A673 (cell line): ENCODE data around the gene RIPK1. TPM values are rescaled to one million over a fixed set of nuclear protein-coding genes. Genes with fewer than 3 reads are reported as not detected.
"Not testable (repeated sequence)": the region's sequence is repeated elsewhere in the genome, so short reads cannot be mapped to it uniquely, and the experiment has no call there.

Source experiments
- BruUV-seq: library from RNA; stranded (reverse); fragments of 400-500 nt; replicated peaks from 2 replicates; lab custom pipeline; 2021; lab: Mats Ljungman, UMichigan
- CTCF ChIA-PET: fragments of 300-600 bp; sonication (Branson Sonifier 250); formaldehyde crosslinking; loops from one replicate; lab custom pipeline; 2022; ENCODE audit warnings: antibody characterized with exemption; lab: Charles Lee
- POLR2A ChIA-PET: fragments of 300-600 bp; sonication (Branson Sonifier 250); formaldehyde crosslinking; loops from one replicate; lab custom pipeline; 2022; ENCODE audit warnings: antibody characterized with exemption; ENCODE audit not compliant: low non-redundant PET; lab: Charles Lee
- DNase-seq: peaks from one replicate; pipeline ENCODE4 v3.0.0-alpha.2; 2015; ENCODE audit warnings: low spot score
- H3K27ac ChIP-seq: fragments of 200-600 bp; sonication (generic); 2 replicates; pipeline ENCODE4 v1.5.1; 2016; ENCODE audit warnings: mixed run types, low read depth, mild to moderate bottlenecking, mixed read lengths, antibody characterized with exemption, low read length; ENCODE audit not compliant: poor library complexity, severe bottlenecking
- H3K27me3 ChIP-seq: fragments of 200-600 bp; sonication (generic); replicated peaks from 2 replicates; pipeline ENCODE4 v1.6.1; 2017; ENCODE audit warnings: mixed run types, low read depth, mild to moderate bottlenecking, mixed read lengths, antibody characterized with exemption, low read length; ENCODE audit not compliant: insufficient read depth, poor library complexity
- H3K36me3 ChIP-seq: fragments of 200-600 bp; sonication (generic); 2 replicates; pipeline ENCODE4 v1.6.1; 2016; ENCODE audit warnings: mixed run types, mild to moderate bottlenecking, mixed read lengths, antibody characterized with exemption, low read length; ENCODE audit not compliant: insufficient read depth, poor library complexity, severe bottlenecking
- H3K4me1 ChIP-seq: fragments of 200-600 bp; sonication (generic); 2 replicates; pipeline ENCODE4 v1.6.1; 2017; ENCODE audit warnings: mixed run types, mild to moderate bottlenecking, mixed read lengths, antibody characterized with exemption, low read length; ENCODE audit not compliant: insufficient read depth, poor library complexity, severe bottlenecking
- H3K4me3 ChIP-seq: fragments of 200-600 bp; sonication (generic); 2 replicates; pipeline ENCODE4 v1.5.1; 2016; ENCODE audit warnings: low read depth, mixed run types, mild to moderate bottlenecking, mixed read lengths, low read length; ENCODE audit not compliant: poor library complexity, severe bottlenecking
- H3K9me3 ChIP-seq: fragments of 200-600 bp; sonication (generic); 2 replicates; pipeline ENCODE4 v1.6.1; 2016; ENCODE audit warnings: mixed run types, low read depth, mild to moderate bottlenecking, mixed read lengths, antibody characterized with exemption, low read length; ENCODE audit not compliant: poor library complexity, severe bottlenecking
- EZH2 ChIP-seq: fragments of 200-600 bp; sonication (generic); IDR thresholded peaks from 2 replicates; pipeline ENCODE4 v1.6.1; 2017; ENCODE audit warnings: borderline replicate concordance, low read depth, mild to moderate bottlenecking, mixed read lengths, antibody characterized with exemption, low read length; ENCODE audit not compliant: poor library complexity, severe bottlenecking
- intact Hi-C: fragments of 100-400 bp; cut with micrococcal nuclease; formaldehyde crosslinking; loops from one replicate; pipeline ENCODE4 v1.10.0; 2022; ENCODE audit not compliant: unreplicated experiment
- total RNA-seq: library from RNA; stranded (reverse); gene quantifications from 2 replicates; pipeline ENCODE4 v1.2.3, GENCODE V29; 2021
- TF ChIP-seq, protein P1 (sequence below): fragments of 300-800, 200-600 bp; sonication (generic); conservative IDR thresholded peaks from 2 replicates; pipeline ENCODE4 v1.5.1; 2017; ENCODE audit warnings: low read depth, mild to moderate bottlenecking, antibody characterized with exemption, low read length, moderate library complexity, mixed read lengths

RIPK1 gene
- total RNA-seq, 1 experiment from 2014 or later = 15.0 TPM

DNA sequence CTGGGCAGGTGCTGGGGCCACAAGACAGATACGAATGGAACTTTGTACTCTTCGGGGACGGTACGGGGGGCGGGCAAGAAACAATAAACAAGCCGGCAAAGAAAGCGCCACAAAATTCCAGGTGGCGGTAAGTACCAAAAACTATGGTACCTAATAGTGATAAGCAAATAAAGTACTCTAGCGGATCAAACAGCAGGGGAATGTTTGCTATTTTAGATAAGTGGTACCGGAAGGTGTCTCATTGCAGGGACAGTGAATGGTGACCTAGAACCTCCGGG, 15.1 kb upstream of the RIPK1 start:
- no TSS peak for BruUV-seq
- Histone ChIP-seq H3K4me3 (peak overlapping the region; percentile 49), H3K27me3 (no peaks in the 10 kb centered on the region), H3K36me3 (no peaks in the 10 kb centered on the region), H3K9me3 (no peaks in the 10 kb centered on the region), H3K4me1 (peaks cover 16% of the 10 kb centered on the region), H3K27ac (no peak overlapping the region)
- no peak for TF ChIP-seq EZH2
- TF ChIP-seq, protein P1, sequence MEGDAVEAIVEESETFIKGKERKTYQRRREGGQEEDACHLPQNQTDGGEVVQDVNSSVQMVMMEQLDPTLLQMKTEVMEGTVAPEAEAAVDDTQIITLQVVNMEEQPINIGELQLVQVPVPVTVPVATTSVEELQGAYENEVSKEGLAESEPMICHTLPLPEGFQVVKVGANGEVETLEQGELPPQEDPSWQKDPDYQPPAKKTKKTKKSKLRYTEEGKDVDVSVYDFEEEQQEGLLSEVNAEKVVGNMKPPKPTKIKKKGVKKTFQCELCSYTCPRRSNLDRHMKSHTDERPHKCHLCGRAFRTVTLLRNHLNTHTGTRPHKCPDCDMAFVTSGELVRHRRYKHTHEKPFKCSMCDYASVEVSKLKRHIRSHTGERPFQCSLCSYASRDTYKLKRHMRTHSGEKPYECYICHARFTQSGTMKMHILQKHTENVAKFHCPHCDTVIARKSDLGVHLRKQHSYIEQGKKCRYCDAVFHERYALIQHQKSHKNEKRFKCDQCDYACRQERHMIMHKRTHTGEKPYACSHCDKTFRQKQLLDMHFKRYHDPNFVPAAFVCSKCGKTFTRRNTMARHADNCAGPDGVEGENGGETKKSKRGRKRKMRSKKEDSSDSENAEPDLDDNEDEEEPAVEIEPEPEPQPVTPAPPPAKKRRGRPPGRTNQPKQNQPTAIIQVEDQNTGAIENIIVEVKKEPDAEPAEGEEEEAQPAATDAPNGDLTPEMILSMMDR = no peak
- ChIA-PET POLR2A (interaction anchor here (0.6 kb wide), 2 partner anchors 12 to 64 kb away, joined by 3 to 10 read pairs; no protein-coding TSS in a partner anchor), CTCF (interaction anchor here (0.7 to 1.6 kb wide), 4 partner anchors 51 to 101 kb away, joined by 3 to 5 read pairs (median 4); partner anchors contain the start of gene NQO2)
- no peak for DNase-seq
- intact Hi-C loops = loop anchor here (1.0 to 5.0 kb wide), 2 partner anchors 51 to 201 kb away; no protein-coding TSS in a partner anchor

DNA sequence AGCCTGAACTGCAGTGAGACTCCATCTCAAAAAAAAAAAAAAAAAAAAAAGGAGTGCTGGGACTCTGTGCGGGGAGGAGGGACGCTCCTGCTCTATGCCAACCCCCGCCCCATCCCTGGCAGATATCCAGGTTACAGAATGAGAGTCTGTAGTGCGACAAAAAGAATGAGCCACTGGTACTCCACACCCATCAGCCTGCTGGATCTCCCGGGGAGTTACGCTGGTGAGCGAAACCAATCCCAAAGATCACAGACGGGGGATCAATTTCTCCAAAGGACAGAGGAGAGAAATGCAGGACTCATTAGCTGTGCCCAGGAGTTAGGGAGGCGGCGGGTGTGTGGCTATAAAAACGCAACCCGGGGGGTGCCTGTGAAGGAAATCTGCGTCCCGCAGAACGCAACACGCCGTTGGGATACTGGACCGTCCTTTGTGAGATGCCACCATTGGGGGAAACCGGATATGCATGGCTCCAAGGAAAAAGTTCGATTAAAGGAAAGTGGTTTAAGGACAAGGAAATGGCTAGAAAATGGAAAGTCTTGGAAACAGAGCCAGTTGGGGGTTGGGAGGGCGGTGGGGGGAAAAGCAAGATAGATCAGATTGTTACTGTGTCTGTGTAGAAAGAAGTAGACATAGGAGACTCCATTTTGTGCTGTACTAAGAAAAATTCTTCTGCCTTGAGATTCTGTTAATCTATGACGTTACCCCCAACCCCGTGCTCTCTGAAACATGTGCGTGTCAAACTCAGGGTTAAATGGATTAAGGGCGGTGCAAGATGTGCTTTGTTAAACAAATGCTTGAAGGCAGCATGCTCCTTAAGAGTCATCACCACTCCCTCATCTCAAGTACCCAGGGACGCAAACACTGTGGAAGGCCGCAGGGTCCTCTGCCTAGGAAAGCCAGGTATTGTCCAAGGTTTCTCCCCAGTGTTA, 13.8 kb upstream of the RIPK1 start:
- DNase-seq = peak; percentile 94
- not testable (repeated sequence) for H3K27me3 ChIP-seq, H3K36me3 ChIP-seq, H3K9me3 ChIP-seq
- intact Hi-C loops = loop anchor here (1.0 to 5.0 kb wide), 4 partner anchors 31 to 316 kb away; no protein-coding TSS in a partner anchor
- ChIA-PET POLR2A (interaction anchor here (0.6 kb wide), 2 partner anchors 30 to 311 kb away, joined by 3 read pairs; no protein-coding TSS in a partner anchor), CTCF (interaction anchor here (0.6 to 1.6 kb wide), 5 partner anchors 29 to 65 kb away, joined by 3 to 7 read pairs (median 4); partner anchors contain the start of gene NQO2)
- H3K27ac ChIP-seq = peak overlapping the region; percentile 72
- peak overlapping the region; percentile 49 for H3K4me3 ChIP-seq
- BruUV-seq = TSS peak; percentile 73
- peaks cover 16% of the 10 kb centered on the region for H3K4me1 ChIP-seq

- H3K4me3 ChIP-seq, H3K9me3 ChIP-seq, H3K27me3 ChIP-seq, POLR2A ChIA-PET, H3K36me3 ChIP-seq, BruUV-seq, H3K27ac ChIP-seq: not testable (repeated sequence)
- DNase-seq = peak; percentile 23
- CTCF ChIA-PET = interaction anchor here (1.3 kb wide), 1 partner anchor 53 kb away, joined by 7 read pairs; no protein-coding TSS in a partner anchor
- peaks cover 16% of the 10 kb centered on the region for H3K4me1 ChIP-seq
- intact Hi-C loops = loop anchor here (1.0 to 5.0 kb wide), 3 partner anchors 32 to 316 kb away; no protein-coding TSS in a partner anchor
These were observed 13.2 kb upstream of the RIPK1 start for GRCh38 chr6:3055158-3055499.

DNA sequence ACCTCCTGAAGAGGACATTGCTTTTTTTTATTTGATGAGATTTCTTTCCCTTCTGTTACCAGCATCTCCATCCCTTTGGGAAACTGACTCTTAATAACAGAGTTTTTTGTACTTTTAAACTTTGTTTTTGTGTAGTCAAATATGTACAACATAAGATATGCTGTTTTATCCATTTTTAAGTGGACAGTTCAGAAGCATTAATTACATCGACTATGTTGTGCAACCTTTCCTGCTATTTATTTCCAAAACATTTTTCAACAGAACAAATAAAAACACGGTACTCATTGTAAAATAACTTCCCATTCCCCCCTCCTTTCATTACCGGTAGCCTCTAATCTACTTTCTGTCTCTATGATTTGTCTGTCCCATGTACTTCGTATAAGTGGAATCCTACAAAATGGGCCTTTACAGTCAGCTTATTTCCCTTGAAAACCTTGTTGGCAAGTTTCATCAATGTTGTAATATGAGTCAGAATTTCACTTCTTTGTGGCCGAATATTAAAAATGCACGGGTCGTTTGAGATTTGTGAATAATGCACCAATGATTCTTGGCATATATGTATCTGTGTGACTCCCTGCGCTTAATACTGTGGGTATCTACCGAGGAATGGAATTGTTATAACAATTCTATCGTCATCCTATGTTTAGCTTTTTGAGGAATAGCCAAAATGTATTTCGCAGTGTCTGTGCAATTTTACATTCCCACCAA, 11.1 kb upstream of the RIPK1 start:
- BruUV-seq = no TSS peak
- intact Hi-C loops = loop anchor here (1.0 to 5.0 kb wide), 2 partner anchors 58 to 105 kb away; partner anchors contain the start of gene NQO2
- Histone ChIP-seq H3K36me3 (no peaks in the 10 kb centered on the region), H3K4me1 (peaks cover 16% of the 10 kb centered on the region), H3K27me3 (no peaks in the 10 kb centered on the region), H3K4me3 (no peak overlapping the region), H3K27ac (no peak overlapping the region), H3K9me3 (no peaks in the 10 kb centered on the region)
- ChIA-PET CTCF (interaction anchor here (0.7 to 0.9 kb wide), 2 partner anchors 69 to 105 kb away, joined by 3 read pairs; no protein-coding TSS in a partner anchor), POLR2A (no interaction called here)
- no peak for DNase-seq
- no peak for TF ChIP-seq EZH2
- TF ChIP-seq, protein P1 = no peak
